H1 (cell line): ENCODE results near the gene LRRTM4. TPM values are rescaled to one million over a fixed set of nuclear protein-coding genes. Genes with fewer than 3 reads are reported as not detected.

Experiments
- CTCF ChIA-PET: fragments of 300-600 bp; sonication (Branson Sonifier 250); formaldehyde crosslinking; loops from one replicate; lab custom pipeline; 2021; ENCODE audit not compliant: partially characterized antibody; lab: Charles Lee
- POLR2A ChIA-PET: fragments of 300-600 bp; sonication (Branson Sonifier 250); formaldehyde crosslinking; loops from one replicate; lab custom pipeline; 2021; ENCODE audit warnings: inconsistent platforms; ENCODE audit not compliant: partially characterized antibody; lab: Charles Lee
- DNase-seq, 2 experiments: peaks; one replicate each; pipeline versions ENCODE4 v3.0.0 to v3.0.0-alpha.2; 2010 to 2022; ENCODE audit warnings: low spot score in 2 of 2, low read depth in 1 of 2, mixed read lengths in 1 of 2
- FAIRE-seq: peaks from 2 replicates; lab custom pipeline; 2011; peaks lifted over from hg19 to GRCh38; lab: Jason Lieb, UNC
- H2AFZ ChIP-seq: 2 replicates; pipeline ENCODE4 v1.8.1; 2012; ENCODE audit warnings: low read length, inconsistent platforms
- H2AK5ac ChIP-seq: 2 replicates; pipeline ENCODE4 v1.6.1; 2013; ENCODE audit warnings: low read depth, low read length
- H2BK120ac ChIP-seq: replicated peaks from 2 replicates; pipeline ENCODE3; 2013; ENCODE audit warnings: low read depth, low read length, inconsistent platforms
- H2BK12ac ChIP-seq: 2 replicates; pipeline ENCODE4 v1.6.1; 2013; ENCODE audit warnings: low read depth, low read length
- H2BK15ac ChIP-seq: 2 replicates; pipeline ENCODE4 v1.6.1; 2013; ENCODE audit warnings: low read length
- H2BK20ac ChIP-seq: 2 replicates; pipeline ENCODE4 v1.6.1; 2013; ENCODE audit warnings: low read length
- H2BK5ac ChIP-seq: 2 replicates; pipeline ENCODE4 v1.6.1; 2013; ENCODE audit warnings: low read depth, low read length
- H3K14ac ChIP-seq: 2 replicates; pipeline ENCODE4 v1.6.1; 2013; ENCODE audit warnings: inconsistent platforms; ENCODE audit not compliant: insufficient read length
- H3K18ac ChIP-seq: 2 replicates; pipeline ENCODE4 v1.6.1; 2013; ENCODE audit warnings: low read length; ENCODE audit errors: extremely low read depth
- H3K23ac ChIP-seq: 2 replicates; pipeline ENCODE4 v1.6.1; 2013; ENCODE audit warnings: inconsistent platforms; ENCODE audit not compliant: insufficient read length
- H3K23me2 ChIP-seq: 2 replicates; pipeline ENCODE4 v1.6.1; 2013; ENCODE audit warnings: low read depth, low read length
- H3K27ac ChIP-seq: 2 replicates; pipeline ENCODE4 v1.6.1; 2011; ENCODE audit warnings: low read depth, low read length, inconsistent platforms
- H3K27me3 ChIP-seq, 4 experiments: replicated peaks in 1 of 4; 1 replicate in 1 of 4; 2 replicates in 3 of 4; pipeline versions ENCODE4 v1.6.1 to v1.8.1; 2011 to 2013; ENCODE audit warnings: low read length in 3 of 4, mild to moderate bottlenecking in 3 of 4, inconsistent platforms in 2 of 4, mixed read lengths in 2 of 4, moderate library complexity in 1 of 4; ENCODE audit not compliant: control insufficient read depth in 3 of 4, insufficient read depth in 3 of 4; ENCODE audit errors: extremely low read depth in 1 of 4
- H3K36me3 ChIP-seq, 4 experiments: 2 replicates each; pipeline versions ENCODE4 v1.6.1 to v1.8.1; 2011 to 2013; ENCODE audit warnings: mild to moderate bottlenecking in 4 of 4, low read length in 3 of 4, moderate library complexity in 2 of 4, control low read depth in 1 of 4, inconsistent platforms in 1 of 4; ENCODE audit not compliant: insufficient read depth in 4 of 4, control insufficient read depth in 2 of 4
- H3K4ac ChIP-seq: replicated peaks from 2 replicates; pipeline ENCODE3; 2013; ENCODE audit warnings: low read length, low read depth, mixed read lengths, inconsistent platforms; ENCODE audit not compliant: insufficient read length
- H3K4me1 ChIP-seq, 4 experiments: replicated peaks in 1 of 4; 1 replicate in 1 of 4; 2 replicates in 3 of 4; pipeline versions ENCODE4 v1.6.1 to v1.8.1; 2011 to 2013; ENCODE audit warnings: low read length in 3 of 4, inconsistent platforms in 2 of 4, mixed read lengths in 1 of 4; ENCODE audit not compliant: insufficient read depth in 4 of 4, control insufficient read depth in 3 of 4
- H3K4me2 ChIP-seq, 2 experiments: 2 replicates each; pipeline versions ENCODE4 v1.6.1 to v1.8.1; 2011 to 2013; ENCODE audit warnings: low read depth in 2 of 2, low read length in 2 of 2, control low read depth in 1 of 2, inconsistent platforms in 1 of 2, mild to moderate bottlenecking in 1 of 2; ENCODE audit not compliant: insufficient read depth in 1 of 2
- H3K4me3 ChIP-seq, 4 experiments: fragments of 200-600, 300-600 bp in 1 of 4; sonication (generic), shearing (Covaris generic), sonication (Bioruptor Twin) in 1 of 4; 2 replicates each; pipeline versions ENCODE4 v1.5.1 to v1.8.1; 2011 to 2016; ENCODE audit warnings: low read length in 4 of 4, low read depth in 3 of 4, control low read depth in 2 of 4, inconsistent platforms in 2 of 4, mild to moderate bottlenecking in 2 of 4, mixed read lengths in 1 of 4, moderate library complexity in 1 of 4; ENCODE audit not compliant: insufficient read depth in 2 of 4; ENCODE audit errors: extremely low read depth in 1 of 4
- H3K56ac ChIP-seq: replicated peaks from 2 replicates; pipeline ENCODE3; 2013; ENCODE audit warnings: low read depth, mild to moderate bottlenecking, mixed read lengths, low read length, inconsistent platforms; ENCODE audit not compliant: insufficient read length
- H3K79me1 ChIP-seq: 2 replicates; pipeline ENCODE4 v1.6.1; 2013; ENCODE audit warnings: low read depth, low read length, control low read depth
- H3K79me2 ChIP-seq, 2 experiments: 2 replicates each; pipeline versions ENCODE4 v1.6.1 to v1.8.1; 2012 to 2013; ENCODE audit warnings: low read length in 2 of 2, mild to moderate bottlenecking in 2 of 2, inconsistent platforms in 1 of 2; ENCODE audit not compliant: insufficient read depth in 2 of 2, control insufficient read depth in 1 of 2
- H3K9ac ChIP-seq, 4 experiments: replicated peaks in 1 of 4; 1 replicate in 1 of 4; 2 replicates in 3 of 4; pipeline versions ENCODE4 v1.6.1 to v1.8.1; 2011 to 2013; ENCODE audit warnings: low read depth in 3 of 4, low read length in 3 of 4, control low read depth in 2 of 4, mild to moderate bottlenecking in 2 of 4, moderate library complexity in 2 of 4, inconsistent platforms in 1 of 4; ENCODE audit errors: extremely low read depth in 1 of 4
- H3K9me3 ChIP-seq, 2 experiments: 2 replicates each; pipeline versions ENCODE4 v1.6.1 to v1.8.1; 2012 to 2013; ENCODE audit warnings: mild to moderate bottlenecking in 2 of 2, moderate library complexity in 2 of 2, control low read depth in 1 of 2, inconsistent platforms in 1 of 2, low read depth in 1 of 2, low read length in 1 of 2, mixed read lengths in 1 of 2; ENCODE audit not compliant: insufficient read depth in 2 of 2
- H4K20me1 ChIP-seq, 2 experiments: replicated peaks in 1 of 2; 2 replicates each; pipeline versions ENCODE3 to v1.8.1; 2011 to 2013; ENCODE audit warnings: inconsistent platforms in 2 of 2, low read length in 2 of 2, mild to moderate bottlenecking in 1 of 2; ENCODE audit not compliant: insufficient read depth in 2 of 2, control insufficient read depth in 1 of 2
- H4K5ac ChIP-seq: 2 replicates; pipeline ENCODE4 v1.6.1; 2013; ENCODE audit warnings: low read length, low read depth, mixed read lengths, inconsistent platforms; ENCODE audit not compliant: insufficient read length
- H4K8ac ChIP-seq: 2 replicates; pipeline ENCODE4 v1.8.0; 2013; ENCODE audit warnings: mild to moderate bottlenecking, moderate library complexity, low read length, inconsistent platforms; ENCODE audit not compliant: insufficient read depth; ENCODE audit errors: extremely low read depth
- H4K91ac ChIP-seq: replicated peaks from 2 replicates; pipeline ENCODE3; 2013; ENCODE audit warnings: low read length, mixed read lengths, inconsistent platforms; ENCODE audit not compliant: insufficient read length
- BCL11A ChIP-seq, 2 experiments: IDR thresholded peaks; one replicate each; pipeline ENCODE4 v1.6.1; 2011; ENCODE audit warnings: low read depth in 2 of 2, low read length in 2 of 2, mild to moderate bottlenecking in 2 of 2
- CTCF ChIP-seq, 3 experiments: IDR thresholded peaks; 1 replicate in 2 of 3; 2 replicates in 1 of 3; pipeline versions ENCODE4 v1.5.1 to v1.6.1; 2011; ENCODE audit warnings: low read length in 3 of 3, mild to moderate bottlenecking in 3 of 3, inconsistent platforms in 2 of 3, low read depth in 1 of 3, moderate library complexity in 1 of 3; ENCODE audit not compliant: insufficient read depth in 1 of 3; ENCODE audit errors: control extremely low read depth in 1 of 3
- FOSL1 ChIP-seq: IDR thresholded peaks from 2 replicates; pipeline ENCODE4 v1.6.1; 2011; ENCODE audit warnings: mild to moderate bottlenecking, low read depth, low read length, moderate library complexity; ENCODE audit not compliant: insufficient read depth
- KDM5A ChIP-seq: fragments of 200-600 bp; IDR thresholded peaks from 2 replicates; pipeline ENCODE4 v1.7.1; 2012; ENCODE audit warnings: mild to moderate bottlenecking, low read length, inconsistent platforms, mixed read lengths
- RXRA ChIP-seq: IDR thresholded peaks from 2 replicates; pipeline ENCODE4 v1.6.1; 2011; ENCODE audit warnings: low read depth, mild to moderate bottlenecking, low read length, moderate library complexity; ENCODE audit not compliant: insufficient read depth
- TAF7 ChIP-seq: optimal IDR thresholded peaks from 2 replicates; pipeline ENCODE3; 2011; ENCODE audit warnings: low read depth, mild to moderate bottlenecking, inconsistent platforms, low read length, moderate library complexity, borderline replicate concordance
- TEAD4 ChIP-seq: IDR thresholded peaks from 2 replicates; pipeline ENCODE4 v1.6.1; 2012; ENCODE audit warnings: low read depth, low read length, inconsistent platforms, mixed read lengths
- WGBS, 2 experiments: shearing (Covaris generic) in 1 of 2; methylation state at CpG; one replicate each; pipeline versions ENCODE4 v1.1.6 to v1.1.7; 2013 to 2015; ENCODE audit warnings: low lambda C conversion rate in 2 of 2, mixed read lengths in 2 of 2, inconsistent platforms in 1 of 2, low coverage in 1 of 2, missing lambda C conversion rate in 1 of 2; ENCODE audit not compliant: insufficient replicate concordance in 2 of 2, insufficient coverage in 1 of 2, insufficient read length in 1 of 2; ENCODE audit errors: extremely low coverage in 1 of 2, missing lambda C conversion rate in 1 of 2; 5-methylcytosine and 5-hydroxymethylcytosine counted together
- polyA plus RNA-seq, 7 experiments: library from polyadenylated mRNA; depleted of rRNA in 3 of 7; stranded (reverse) in 5 of 7; unstranded in 2 of 7; fragments of >200 nt in 5 of 7; fragments of 200-250 nt in 2 of 7; gene quantifications; 1 replicate in 5 of 7; 2 replicates in 1 of 7; 4 replicates in 1 of 7; pipeline versions ENCODE4 v1.2.1 to v1.2.3, GENCODE V29; 2011 to 2013; ENCODE audit warnings: missing spikeins in 2 of 7, mixed read lengths in 2 of 7
- total RNA-seq: library from RNA; stranded (reverse); fragmentation: NEBNext Ultra II Directional; extraction: Animal tissue kit (Norgen Biotek cat#: 25700); gene quantifications from 2 replicates; pipeline ENCODE4 v1.2.1, GENCODE V29; 2021

Gene LRRTM4
- total and polyA plus RNA-seq, 2 of the 8 experiments (the other 6 are each of a cell fraction or from before 2014, with no cell fraction given) = 3.6 to 9.5 TPM

GRCh38 chr2:77207331-77207730 lies 314.8 kb downstream of the LRRTM4 start:
- FAIRE-seq = no peak
- no peak overlapping the region for H2BK15ac ChIP-seq
- 83% methylated on average over 1 of the region's 1 CpG; no CpG with 5 or more reads in 1 of the 2 experiments for WGBS, 2 experiments

More at GRCh38 chr2:77207331-77207730, 314.8 kb downstream of the LRRTM4 start:
- no peak overlapping the region for H3K23ac ChIP-seq
- H3K4me3 ChIP-seq = no peak overlapping the region
- H4K5ac ChIP-seq = no peak overlapping the region
- no peak overlapping the region for H4K8ac ChIP-seq
- H2AFZ ChIP-seq = no peak overlapping the region
- no peaks in the 10 kb centered on the region for H3K79me1 ChIP-seq
- H2BK5ac ChIP-seq = no peak overlapping the region
- no peak overlapping the region for H2BK20ac ChIP-seq
- POLR2A ChIA-PET = no interaction called here
- H3K14ac ChIP-seq = no peak overlapping the region
- H3K27ac ChIP-seq = no peak overlapping the region
- no peak overlapping the region for H3K18ac ChIP-seq
- TF ChIP-seq KDM5A (no peak), CTCF (IDR thresholded peaks at IDR 0.05; ENCODE audit: control extremely low read depth in 1 of 3, insufficient read depth in 1 of 3, low read depth in 1 of 3, low read length in 3 of 3) (no peak), BCL11A (IDR thresholded peaks at IDR 0.05; ENCODE audit: low read depth in 2 of 2, low read length in 2 of 2) (no peak), RXRA (no peak), TAF7 (no peak), TEAD4 (no peak), FOSL1 (no peak)
- H3K23me2 ChIP-seq = no peaks in the 10 kb centered on the region
- no peak overlapping the region for H4K91ac ChIP-seq
- no peak overlapping the region for H2AK5ac ChIP-seq
- H3K4me1 ChIP-seq = no peaks in the 10 kb centered on the region
- H2BK12ac ChIP-seq = no peak overlapping the region
- H4K20me1 ChIP-seq = no peaks in the 10 kb centered on the region
- no peaks in the 10 kb centered on the region for H3K36me3 ChIP-seq
- no peak overlapping the region for H3K4me2 ChIP-seq
- DNase-seq = no peak
- no peak overlapping the region for H3K56ac ChIP-seq
- H2BK120ac ChIP-seq = no peak overlapping the region
- no peaks in the 10 kb centered on the region for H3K27me3 ChIP-seq
- CTCF ChIA-PET = no interaction called here
- H3K79me2 ChIP-seq = no peaks in the 10 kb centered on the region
- H3K4ac ChIP-seq = no peak overlapping the region
- no peak overlapping the region for H3K9ac ChIP-seq
- no peaks in the 10 kb centered on the region for H3K9me3 ChIP-seq
